RWPE2 (cell line): ENCODE measurements around the gene CNTNAP5.

Source experiments
- ATAC-seq: fragments of 200-7000 bp; cut with Tn5 transposase; 3 replicates; pipeline ENCODE4 v1.9.1; 2021; ENCODE audit warnings: low read depth
- DNase-seq: peaks from one replicate; pipeline ENCODE4 v3.0.0-alpha.2; 2020; ENCODE audit warnings: low spot score
- H3K27ac ChIP-seq: fragments of 450-650 bp; 2 replicates; pipeline ENCODE4 v1.5.1; 2017; ENCODE audit warnings: mild to moderate bottlenecking; ENCODE audit not compliant: poor library complexity, severe bottlenecking
- H3K27me3 ChIP-seq: fragments of 250-450 bp; sonication (Bioruptor Pico); 2 replicates; pipeline ENCODE4 v1.5.1; 2021; ENCODE audit warnings: mild to moderate bottlenecking, moderate library complexity; ENCODE audit not compliant: insufficient read depth, poor library complexity, severe bottlenecking
- H3K36me3 ChIP-seq: fragments of 250-450 bp; sonication (Bioruptor Pico); 2 replicates; pipeline ENCODE4 v1.5.1; 2020; ENCODE audit warnings: low read depth, mild to moderate bottlenecking, moderate library complexity
- H3K4me1 ChIP-seq: fragments of 250-450 bp; sonication (Bioruptor Pico); 2 replicates; pipeline ENCODE4 v1.5.1; 2021; ENCODE audit warnings: mild to moderate bottlenecking, moderate library complexity; ENCODE audit not compliant: insufficient read depth, poor library complexity, severe bottlenecking
- H3K4me3 ChIP-seq: fragments of 250-450 bp; sonication (Bioruptor Pico); 2 replicates; pipeline ENCODE4 v1.5.1; 2021; ENCODE audit warnings: mild to moderate bottlenecking, moderate library complexity; ENCODE audit not compliant: severe bottlenecking
- H3K9me3 ChIP-seq: fragments of 250-450 bp; sonication (Bioruptor Pico); 2 replicates; pipeline ENCODE4 v1.5.1; 2021; ENCODE audit warnings: mild to moderate bottlenecking, moderate library complexity; ENCODE audit not compliant: severe bottlenecking
- CTCF ChIP-seq: fragments of 450-650 bp; IDR thresholded peaks from one replicate; pipeline ENCODE4 v1.5.1; 2017; ENCODE audit warnings: mild to moderate bottlenecking, moderate library complexity; ENCODE audit not compliant: poor library complexity, severe bottlenecking

CNTNAP5 gene

GRCh38 chr2:124045894-124046293 is 20.8 kb downstream of the CNTNAP5 start:
- DNase-seq = no peak
- TF ChIP-seq CTCF = no peak
- Histone ChIP-seq H3K27ac (no peak overlapping the region), H3K9me3 (no peaks in the 10 kb centered on the region), H3K36me3 (no peaks in the 10 kb centered on the region), H3K4me3 (no peak overlapping the region), H3K27me3 (no peaks in the 10 kb centered on the region), H3K4me1 (no peaks in the 10 kb centered on the region)
- no peak for ATAC-seq

- Histone ChIP-seq H3K4me3 (no peak overlapping the region), H3K9me3 (no peaks in the 10 kb centered on the region), H3K4me1 (no peaks in the 10 kb centered on the region), H3K27me3 (no peaks in the 10 kb centered on the region), H3K36me3 (no peaks in the 10 kb centered on the region), H3K27ac (no peak overlapping the region)
- no peak for TF ChIP-seq CTCF
- no peak for DNase-seq
- no peak for ATAC-seq
Measured at GRCh38 chr2:124046332-124046731, 21.2 kb downstream of the CNTNAP5 start.

- H3K27me3 ChIP-seq = no peaks in the 10 kb centered on the region
- H3K4me3 ChIP-seq = no peak overlapping the region
- DNase-seq = no peak
- no peak overlapping the region for H3K27ac ChIP-seq
- H3K36me3 ChIP-seq = no peaks in the 10 kb centered on the region
- H3K9me3 ChIP-seq = no peaks in the 10 kb centered on the region
- ATAC-seq = no peak
- TF ChIP-seq CTCF = no peak
- no peaks in the 10 kb centered on the region for H3K4me1 ChIP-seq
Measured at GRCh38 chr2:124048102-124048501, 23.0 kb downstream of the CNTNAP5 start.

GRCh38 chr2:124048664-124049063 is 23.6 kb downstream of the CNTNAP5 start:
- TF ChIP-seq CTCF = no peak
- H3K4me1 ChIP-seq = no peaks in the 10 kb centered on the region

GRCh38 chr2:124049136-124049535 is 24.0 kb downstream of the CNTNAP5 start:
- H3K4me1 ChIP-seq = no peaks in the 10 kb centered on the region
- H3K36me3 ChIP-seq = no peaks in the 10 kb centered on the region
- H3K4me3 ChIP-seq = no peak overlapping the region
- H3K9me3 ChIP-seq = no peaks in the 10 kb centered on the region
- ATAC-seq (no peak), DNase-seq (no peak)
- no peak overlapping the region for H3K27ac ChIP-seq
- no peak for TF ChIP-seq CTCF
- no peaks in the 10 kb centered on the region for H3K27me3 ChIP-seq

More at GRCh38 chr2:124048664-124049063, 23.6 kb downstream of the CNTNAP5 start:
- Histone ChIP-seq H3K36me3 (no peaks in the 10 kb centered on the region), H3K27me3 (no peaks in the 10 kb centered on the region), H3K27ac (no peak overlapping the region), H3K9me3 (no peaks in the 10 kb centered on the region), H3K4me3 (no peak overlapping the region)
- ATAC-seq (no peak), DNase-seq (no peak)
